NK-92 (cell line): ENCODE measurements around the gene CD248.
"Not testable (repeated sequence)": the region's sequence is repeated elsewhere in the genome, so short reads cannot be mapped to it uniquely, and the experiment has no call there.

Experiments used
- DNase-seq: peaks from one replicate; lab custom pipeline; 2025; ENCODE audit not compliant: unreplicated experiment; lab: John Stamatoyannopoulos, UW

The CD248 gene, protein sequence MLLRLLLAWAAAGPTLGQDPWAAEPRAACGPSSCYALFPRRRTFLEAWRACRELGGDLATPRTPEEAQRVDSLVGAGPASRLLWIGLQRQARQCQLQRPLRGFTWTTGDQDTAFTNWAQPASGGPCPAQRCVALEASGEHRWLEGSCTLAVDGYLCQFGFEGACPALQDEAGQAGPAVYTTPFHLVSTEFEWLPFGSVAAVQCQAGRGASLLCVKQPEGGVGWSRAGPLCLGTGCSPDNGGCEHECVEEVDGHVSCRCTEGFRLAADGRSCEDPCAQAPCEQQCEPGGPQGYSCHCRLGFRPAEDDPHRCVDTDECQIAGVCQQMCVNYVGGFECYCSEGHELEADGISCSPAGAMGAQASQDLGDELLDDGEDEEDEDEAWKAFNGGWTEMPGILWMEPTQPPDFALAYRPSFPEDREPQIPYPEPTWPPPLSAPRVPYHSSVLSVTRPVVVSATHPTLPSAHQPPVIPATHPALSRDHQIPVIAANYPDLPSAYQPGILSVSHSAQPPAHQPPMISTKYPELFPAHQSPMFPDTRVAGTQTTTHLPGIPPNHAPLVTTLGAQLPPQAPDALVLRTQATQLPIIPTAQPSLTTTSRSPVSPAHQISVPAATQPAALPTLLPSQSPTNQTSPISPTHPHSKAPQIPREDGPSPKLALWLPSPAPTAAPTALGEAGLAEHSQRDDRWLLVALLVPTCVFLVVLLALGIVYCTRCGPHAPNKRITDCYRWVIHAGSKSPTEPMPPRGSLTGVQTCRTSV

DNA sequence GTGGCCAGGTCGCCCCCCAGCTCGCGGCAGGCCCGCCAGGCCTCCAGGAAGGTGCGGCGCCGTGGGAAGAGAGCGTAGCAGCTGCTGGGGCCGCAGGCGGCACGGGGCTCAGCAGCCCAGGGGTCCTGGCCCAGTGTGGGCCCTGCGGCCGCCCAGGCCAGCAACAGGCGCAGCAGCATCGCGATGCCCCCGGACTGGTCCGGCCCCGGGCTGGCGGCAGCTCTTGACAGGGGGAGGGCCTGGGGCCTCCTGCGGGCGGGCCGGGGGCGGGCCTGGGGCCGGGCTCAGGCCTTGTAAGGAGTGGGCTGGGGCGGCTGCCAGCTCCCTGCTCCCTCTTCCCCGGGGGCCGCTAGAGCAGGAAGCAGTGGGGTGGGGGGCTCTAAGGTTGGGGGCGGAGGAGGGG is at the start of gene CD248:
CD248 (minus strand) TSS at position 196 of the 403 bp plus-strand sequence; CDS start at position 179, 17 bp downstream.
- no peak for DNase-seq

DNA sequence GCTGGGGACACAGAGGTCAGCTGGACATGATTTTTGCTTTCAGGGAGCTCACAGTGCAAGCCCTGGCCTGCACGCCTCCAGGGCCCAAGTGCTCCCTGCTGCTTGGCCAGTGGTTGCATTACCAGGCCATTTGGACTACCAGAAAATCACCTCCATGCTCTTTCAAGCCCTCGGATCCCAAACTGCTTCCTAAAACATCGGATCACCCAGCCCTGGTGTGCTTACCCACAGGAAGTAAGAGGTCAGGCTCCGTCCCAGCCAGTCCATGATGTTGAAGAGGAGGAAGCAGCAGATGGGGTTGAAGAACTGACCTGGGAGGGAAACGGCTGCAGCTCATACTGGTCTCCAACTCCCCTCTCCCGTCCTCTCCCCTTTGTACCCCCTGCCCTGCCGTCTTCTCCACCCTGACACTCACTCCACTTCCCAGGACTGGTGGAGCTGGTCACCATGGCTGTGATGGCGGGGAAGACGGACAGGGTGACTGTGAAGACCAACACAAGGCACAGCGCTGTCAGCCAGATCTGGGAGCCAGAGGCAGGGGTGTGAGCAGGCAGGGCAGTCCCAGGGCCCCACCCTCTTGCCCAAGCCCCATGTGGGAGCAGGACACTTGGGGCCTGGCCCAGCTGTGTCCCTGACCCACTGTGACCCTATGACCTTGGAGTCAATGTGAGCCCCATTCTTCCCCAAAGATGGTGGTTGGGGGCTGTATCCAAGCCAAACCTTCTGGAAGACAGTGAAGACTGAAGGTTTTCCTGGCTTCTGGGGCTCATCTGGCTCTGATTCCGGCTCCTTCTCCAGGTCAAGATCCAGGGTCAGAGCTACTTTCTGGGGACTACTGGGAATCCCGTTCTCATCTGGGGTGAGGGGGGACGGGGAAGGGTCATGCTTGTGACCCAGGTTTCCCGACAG is 49.1 kb upstream of the CD248 start:
- no peak for DNase-seq

DNA sequence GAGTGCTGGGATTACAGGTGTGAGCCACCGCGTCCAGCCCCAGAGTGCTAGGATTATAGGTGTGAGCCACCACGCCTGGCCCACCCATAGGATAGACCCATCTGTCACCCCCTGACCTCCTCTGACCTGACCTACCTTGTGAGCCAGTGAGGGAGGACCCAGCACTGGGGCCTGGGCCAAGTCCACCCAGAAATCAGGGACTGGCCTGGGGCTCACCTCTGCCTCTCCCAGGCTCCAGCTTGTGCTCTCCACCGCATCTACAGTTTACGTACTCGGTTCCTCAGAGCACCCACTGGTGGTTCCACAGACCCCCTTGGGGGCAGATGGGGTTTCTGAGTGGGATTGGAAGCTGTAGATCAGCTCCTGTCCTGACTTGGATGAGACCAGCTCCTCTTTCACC is 48.3 kb upstream of the CD248 start:
- no peak for DNase-seq

DNA sequence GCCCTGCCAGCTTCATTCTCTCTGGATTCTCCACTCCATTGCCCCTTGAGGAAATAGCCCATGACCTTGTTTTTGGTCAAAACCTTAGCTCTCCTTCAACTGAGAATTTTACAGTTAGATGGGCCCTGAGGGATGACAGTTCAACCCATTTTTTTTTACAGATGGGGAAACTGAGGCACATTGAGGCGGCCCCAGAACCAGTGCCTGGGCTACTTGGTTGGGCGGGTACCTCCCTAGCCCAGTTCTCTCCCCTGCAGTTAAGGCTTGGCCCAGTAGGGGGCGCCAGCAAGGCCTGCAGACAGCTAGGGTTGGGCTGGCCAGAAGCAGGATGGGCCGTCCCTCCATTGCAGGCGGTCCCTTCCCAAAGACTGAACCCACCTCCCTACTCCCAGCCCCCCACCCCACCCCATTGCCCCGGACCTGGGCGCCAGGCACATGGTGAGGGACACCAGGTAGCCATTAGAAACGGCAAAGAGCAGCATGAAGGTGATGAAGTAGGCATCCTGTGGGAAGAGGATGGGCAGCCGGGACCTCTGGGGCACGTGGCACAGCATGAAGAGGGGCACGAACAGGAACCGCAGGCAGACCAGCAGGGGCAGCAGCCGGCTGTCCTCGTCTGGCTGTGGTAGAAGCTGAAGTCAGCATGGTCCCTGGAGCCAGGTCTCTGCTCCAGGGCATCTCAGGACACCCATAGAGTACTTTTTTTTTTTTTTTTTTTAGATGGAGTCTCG is 47.1 kb upstream of the CD248 start:
- DNase-seq = no peak

DNA sequence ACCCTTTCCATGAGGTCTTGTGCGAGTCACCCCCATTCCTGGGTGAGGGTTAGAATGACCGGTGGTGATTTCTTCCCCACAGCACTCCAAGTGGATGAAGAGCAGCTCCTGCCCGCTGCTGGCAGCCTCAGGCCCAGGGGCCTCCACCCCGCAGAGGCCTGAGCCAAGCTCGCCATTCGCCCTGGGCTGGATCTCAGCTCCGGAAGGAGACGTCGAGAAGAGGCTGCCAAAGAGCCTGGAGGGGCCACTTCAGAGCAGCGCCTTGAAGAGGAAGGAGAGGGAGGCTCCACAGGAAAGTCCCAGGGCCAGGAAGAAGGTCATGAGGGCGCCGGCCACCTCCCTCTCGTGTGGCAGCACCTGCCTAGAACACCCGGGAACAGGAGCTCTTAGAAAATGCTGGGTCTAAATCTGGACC is 46.4 kb upstream of the CD248 start:
- no peak for DNase-seq

DNA sequence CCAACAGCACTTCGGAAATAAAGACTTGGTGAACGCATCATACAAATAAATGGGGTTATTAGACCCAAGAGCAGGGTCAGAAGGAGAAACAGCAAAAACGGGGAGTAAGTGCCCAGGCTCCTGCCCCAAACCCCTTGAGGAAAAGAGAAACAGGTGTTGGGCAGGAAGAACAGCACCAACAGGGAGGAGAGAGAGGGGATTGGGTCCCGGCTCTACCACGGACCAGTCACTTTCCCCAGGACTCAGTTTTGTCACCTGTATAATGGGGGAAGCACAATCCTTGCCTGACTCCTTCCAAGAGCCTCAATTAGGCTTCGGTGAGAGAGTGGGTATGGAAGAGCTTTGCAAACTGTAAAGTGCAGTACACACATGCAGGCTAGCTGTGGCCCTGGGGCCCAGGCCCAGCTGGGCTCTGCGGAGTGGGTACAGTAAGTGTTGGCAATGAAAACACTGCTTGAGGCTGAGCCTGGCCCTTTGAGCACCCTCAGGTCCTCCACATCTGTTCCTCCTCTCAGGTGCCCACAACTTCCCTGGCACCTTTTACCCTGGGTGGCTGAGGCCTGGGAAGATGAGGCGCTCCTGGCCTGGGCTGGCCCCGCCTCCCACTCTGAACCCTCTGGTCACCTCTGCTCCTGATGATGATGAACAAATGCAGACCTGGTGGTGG is 45.8 kb upstream of the CD248 start:
- no peak for DNase-seq

DNA sequence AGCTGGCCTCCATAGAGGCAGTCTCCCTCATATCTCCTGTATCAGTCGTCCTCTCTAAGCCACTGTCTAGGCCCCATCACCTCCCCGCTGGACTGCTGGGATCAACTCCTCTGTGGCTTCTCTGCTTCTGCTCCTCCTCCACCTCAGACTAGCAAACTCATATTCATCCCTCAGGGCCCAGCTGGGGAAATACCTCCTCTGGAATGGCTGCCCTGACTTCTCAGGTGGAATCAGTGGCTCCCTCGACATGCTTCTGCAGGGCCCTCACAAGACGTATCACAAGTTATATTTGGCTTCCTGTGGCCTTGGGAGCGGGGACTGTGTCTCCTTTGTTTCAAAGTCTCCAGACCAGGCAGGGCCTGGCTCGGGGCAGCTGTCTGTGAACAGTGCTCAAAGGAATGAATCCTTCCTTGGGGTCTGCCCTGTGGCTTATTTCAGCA is 44.7 kb upstream of the CD248 start:
- no peak for DNase-seq

DNA sequence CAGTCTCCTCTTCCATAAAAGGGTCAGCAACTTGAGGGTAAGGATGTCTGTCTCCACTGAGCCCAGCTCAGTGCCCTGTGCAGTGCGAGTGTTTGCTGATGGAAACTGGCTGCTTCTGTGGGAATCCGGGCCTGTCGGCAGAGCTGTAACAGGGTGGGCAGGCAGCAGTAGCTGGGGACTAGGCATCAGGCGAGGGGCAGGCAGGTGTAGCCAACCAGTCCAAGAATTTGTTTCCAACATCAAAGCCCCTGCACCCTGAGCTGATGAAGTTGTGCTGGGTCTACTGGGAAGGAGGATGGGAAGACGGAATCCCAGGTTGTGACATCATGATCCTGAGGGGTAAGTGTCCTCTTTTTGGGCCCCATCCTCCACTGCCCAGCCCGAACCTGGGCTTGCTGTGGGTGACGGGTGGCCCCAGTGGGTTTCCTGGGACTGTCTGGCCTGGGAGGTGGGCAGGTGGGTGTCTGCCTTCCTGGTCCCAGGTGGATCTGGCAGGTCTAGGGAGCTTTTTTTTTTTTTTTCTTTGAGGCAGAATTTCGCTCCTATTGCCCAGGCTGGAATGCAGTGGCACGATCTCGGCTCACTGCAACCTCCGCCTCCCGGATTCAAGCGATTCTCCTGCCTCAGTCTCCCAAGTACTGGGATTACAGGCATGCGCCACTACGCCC is 43.7 kb upstream of the CD248 start:
- no peak for DNase-seq

DNA sequence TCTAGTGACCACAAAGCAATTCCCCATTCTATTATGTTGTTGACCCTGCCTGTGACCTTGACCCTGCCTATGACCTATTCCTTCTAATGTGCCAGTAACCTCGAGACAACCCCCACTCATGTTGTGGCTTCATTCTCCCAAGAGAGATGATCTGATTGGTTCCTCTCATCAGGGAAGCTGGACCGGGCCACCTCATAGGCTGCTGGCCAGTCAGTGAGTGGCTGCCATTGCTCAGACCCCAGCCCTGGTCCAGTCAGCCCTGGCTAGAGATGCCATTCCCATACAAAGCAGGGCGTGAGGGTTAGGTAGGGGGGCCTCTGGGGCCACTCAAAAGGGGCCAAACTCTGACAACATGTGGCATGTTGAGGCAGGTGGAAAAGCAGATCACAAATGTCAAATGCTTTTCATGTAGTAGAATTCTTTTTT is 42.8 kb upstream of the CD248 start:
- no peak for DNase-seq

DNA sequence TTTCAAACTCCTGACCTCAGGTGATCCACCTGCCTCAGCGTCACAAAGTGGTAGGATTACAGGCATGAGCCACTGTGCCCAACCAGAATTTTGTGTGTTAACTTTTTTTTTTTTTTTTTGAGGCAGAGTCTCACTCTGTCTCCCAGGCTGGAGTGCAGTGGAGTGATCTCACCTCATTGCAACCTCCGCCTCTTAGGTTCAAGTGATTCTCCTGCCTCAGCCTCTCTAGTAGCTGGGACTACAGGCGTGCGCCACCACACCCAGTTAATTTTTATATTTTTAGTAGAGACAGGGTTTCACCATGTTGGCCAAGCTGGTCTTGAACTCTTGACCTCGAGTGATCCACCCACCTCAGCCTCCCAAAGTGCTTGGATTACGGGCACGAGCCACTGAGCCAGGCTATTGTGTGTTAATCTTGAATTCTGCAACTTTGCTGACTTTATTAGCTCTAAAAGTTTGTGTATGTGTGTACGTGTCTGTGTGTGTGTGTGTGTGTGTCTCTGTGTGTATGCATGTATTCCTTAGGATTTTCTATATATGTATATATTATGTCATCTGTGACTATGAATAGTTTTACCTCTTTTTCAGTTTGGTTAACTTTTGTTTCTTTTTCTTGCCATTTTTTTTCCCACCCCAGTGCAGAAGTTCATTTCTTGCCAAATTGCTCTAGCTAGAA is 33.9 kb upstream of the CD248 start:
- not testable (repeated sequence) for DNase-seq

DNA sequence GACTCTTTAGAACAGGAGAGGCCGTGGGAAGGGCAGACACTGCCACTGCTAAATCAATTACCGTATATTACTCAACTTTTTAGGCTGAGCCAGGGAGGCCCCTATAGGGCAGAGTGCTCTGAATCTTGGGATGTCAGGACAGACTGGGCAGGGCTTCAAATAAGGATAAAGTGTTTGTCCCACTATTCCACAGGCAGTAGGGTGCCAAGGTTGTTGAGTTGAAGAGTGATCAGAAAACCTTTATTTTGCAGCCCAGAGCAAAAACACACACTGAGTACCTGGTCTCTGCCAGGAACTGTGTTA is 32.2 kb upstream of the CD248 start:
- DNase-seq = no peak

DNA sequence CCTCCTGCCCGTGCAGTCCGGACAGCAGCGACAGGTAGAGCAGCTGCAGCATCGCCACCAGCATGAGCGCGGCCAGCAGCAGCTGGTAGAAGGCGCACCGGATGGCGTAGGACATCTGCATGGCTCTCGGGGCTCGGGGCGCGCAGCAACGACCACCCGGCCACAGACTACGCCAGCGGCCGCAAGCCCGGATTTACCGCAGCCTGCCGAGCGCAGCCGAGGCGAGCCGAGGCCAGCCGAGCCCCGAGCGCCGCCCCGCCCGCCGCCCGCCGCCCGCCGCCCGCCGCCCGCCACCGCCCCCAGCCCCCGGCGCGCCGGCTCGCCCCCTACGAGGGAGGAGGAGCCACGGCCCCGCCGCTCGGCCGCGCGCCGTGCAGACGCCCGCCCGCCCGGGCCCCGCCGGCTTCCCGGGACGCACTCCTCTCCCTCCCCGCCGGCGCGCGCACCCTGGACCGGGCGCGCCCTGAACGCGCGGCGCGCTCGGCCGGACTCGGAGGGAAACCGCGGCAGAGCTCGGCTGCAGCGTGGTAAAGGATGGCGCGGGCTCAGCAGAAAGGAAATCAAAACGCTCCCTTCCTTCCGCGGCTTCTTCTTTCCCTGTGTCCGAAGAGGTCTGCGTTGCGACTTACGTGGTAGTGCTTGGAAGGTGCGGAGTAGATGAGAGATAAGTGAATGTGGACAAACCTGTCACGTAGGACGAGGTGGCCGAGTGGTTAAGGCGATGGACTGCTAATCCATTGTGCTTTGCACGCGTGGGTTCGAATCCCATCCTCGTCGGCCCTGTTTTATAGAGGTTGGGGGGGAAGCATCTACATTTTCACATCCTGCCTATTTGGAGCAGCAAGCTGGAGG is 30.8 kb upstream of the CD248 start, which contains the start of gene B4GAT1:
B4GAT1 (minus strand) TSS at position 205 of the 852 bp plus-strand sequence; CDS start at position 121, 84 bp downstream.
- no peak for DNase-seq

DNA sequence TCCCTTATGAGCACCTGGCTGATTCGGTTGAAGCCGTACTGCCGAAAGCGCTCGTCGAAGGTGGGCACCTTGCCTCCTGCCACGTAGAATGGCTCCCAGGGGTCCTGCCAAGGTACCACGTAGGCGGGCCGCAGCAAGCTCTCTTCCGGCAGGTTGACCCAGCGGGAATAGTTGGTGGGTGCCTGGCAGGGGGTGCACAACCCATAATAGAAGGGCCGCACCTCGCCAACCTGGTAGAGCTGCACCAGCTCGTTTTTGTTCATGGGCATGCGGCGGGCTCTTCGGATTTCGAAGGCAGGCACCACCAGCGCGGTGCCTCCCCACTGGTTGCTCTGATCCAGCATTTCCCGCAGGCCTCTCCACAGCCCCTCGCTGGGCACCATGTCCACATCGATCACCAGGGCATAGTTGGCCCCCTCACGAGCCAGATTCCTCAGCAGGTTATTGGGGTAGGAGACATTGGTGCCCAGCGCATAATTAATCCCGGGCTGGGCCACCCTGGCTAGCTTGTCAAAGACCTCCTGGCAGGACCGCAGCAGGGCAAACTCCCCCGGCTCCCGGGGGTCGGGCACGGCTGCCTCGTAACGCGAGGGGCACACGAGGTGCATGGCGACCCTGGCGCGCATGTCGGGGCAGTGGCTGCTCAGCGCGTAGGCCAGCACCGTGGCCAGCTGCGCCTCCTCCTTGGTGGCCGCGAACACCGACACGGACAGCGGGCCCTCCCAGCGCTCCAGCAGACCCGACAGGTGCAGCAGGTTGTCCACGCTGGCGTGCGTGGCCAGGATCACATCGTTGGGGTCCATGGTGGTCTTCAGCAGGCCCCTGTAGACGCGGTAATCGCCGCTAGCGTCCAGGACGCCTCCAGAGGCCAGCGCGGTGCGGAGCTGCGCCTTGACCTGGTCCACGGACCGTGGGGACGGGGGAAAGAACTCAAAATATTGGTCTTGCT is 29.9 kb upstream of the CD248 start:
- no peak for DNase-seq

DNA sequence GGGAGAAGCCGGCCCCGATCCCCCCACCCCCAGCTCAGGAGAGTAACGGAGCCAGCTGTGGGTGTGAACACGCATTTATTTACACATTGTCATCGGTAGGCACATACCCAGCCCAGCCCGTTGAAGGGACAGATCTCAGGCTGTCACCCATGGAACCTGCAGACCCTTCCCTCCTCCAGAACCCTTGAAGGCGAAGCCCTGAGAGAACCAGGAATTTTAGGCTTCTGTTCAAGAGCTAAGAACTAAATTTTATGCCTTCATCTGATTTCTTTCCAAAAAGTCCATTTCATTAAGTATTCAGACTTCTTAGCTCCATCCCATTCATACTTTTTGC is 28.4 kb upstream of the CD248 start:
- DNase-seq = no peak

DNA sequence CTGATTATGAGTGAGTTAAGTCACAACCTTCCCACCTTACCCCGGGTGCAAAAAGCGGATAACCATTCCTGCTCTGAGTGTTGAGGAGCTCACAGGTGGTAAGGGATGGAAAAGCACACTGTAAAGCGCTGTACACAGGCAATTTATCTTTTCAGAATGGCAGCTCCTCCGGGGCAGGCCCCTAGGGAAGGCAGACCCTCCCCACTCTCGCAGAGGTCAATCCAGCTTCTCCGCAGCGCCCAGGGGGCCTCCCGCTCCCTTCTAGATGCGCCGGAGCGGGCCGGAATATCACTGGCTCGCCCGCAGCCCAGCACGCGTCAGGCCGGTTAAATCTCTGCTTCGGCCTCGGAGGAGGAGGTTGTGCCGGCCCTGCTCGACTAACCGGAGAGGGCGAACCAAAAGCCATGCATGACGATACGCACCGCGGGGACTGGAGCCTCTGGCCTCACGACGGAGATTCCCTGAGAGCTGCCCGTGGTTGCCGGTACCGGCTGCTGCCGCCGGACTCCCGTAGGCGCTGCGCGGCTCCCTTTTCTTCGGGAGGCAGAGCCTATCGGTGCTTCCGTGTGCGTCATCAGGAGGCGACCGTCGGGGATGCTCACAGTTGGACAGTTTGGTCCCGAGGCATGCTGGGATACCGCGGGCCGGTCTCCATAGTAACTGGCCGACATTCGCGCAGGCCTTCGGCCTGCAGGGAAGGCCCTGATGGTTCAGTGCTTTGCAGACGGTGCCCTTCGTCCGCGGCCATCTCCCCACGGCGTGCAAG is 27.9 kb upstream of the CD248 start, which contains the start of gene BRMS1:
BRMS1 (minus strand) TSS at position 555 of the 766 bp plus-strand sequence. CDS start 2,870 bp downstream, outside the sequence.
- peak; percentile 73 for DNase-seq

DNA sequence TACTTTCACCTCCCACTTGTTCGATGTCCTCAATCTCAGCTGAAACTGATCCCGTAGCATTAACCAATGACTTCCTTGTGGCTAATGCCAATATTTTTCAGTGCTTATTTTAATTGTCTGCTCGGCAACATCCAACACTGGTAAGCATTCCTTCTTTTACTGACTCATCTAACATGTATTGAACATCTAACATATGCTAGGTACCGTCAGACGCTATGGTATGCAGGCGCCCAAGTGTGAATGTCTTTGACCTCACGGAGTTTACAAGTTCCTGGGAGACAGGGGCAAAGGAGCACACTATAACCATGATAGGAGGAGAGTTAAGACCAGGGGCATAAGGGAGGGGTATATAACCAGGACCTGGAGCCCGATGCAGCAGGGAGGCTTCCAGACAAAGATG is 26.3 kb upstream of the CD248 start:
- no peak for DNase-seq
